ENCODE measurements around the gene ARHGAP22. TPM values are rescaled to one million over a fixed set of nuclear protein-coding genes. Genes with fewer than 3 reads are reported as not detected.

Gene ARHGAP22
- total RNA-seq, 1 donor from 2014 or later, result 5.2 TPM

DNA sequence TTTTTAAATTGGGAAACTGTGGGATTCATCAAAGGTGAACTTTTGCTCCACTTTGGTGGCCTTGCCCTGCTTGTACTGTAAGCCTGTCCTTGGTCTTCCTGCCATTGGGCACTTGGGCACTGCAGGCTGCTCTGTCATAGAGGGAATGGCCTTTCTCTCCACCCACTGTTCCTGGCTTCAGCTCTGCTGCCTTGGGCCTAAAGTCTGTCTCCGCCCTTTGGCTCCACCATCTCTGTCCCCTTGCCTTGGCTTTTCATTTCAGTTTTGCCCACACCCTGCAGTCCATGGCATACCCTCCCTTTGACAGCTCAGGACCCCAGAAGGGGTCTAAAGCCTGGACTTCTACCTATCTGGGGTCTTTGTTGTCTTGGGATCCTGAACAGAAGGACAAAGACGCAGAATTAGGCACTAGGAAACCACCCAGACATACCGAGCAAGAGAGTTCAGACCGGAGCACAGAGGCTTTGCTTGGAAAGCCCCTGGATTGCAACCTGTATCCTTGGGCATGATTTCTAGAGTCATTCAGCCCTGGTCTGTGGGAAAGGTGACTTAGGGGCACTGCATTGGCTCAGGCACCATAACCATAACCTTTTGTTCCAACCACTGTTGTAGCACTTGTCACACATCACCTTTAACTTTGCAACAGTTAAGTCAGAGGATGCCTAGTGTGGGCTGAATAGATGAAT lies 5.2 kb upstream of the ARHGAP22 start:
- intact Hi-C loops (cut with DNase I), result loop anchor here (10.0 kb wide), 1 partner anchor 45 kb away; no protein-coding TSS in a partner anchor
- DNase-seq (no peak), ATAC-seq (ENCODE audit: poor library complexity) (no peak)

DNA sequence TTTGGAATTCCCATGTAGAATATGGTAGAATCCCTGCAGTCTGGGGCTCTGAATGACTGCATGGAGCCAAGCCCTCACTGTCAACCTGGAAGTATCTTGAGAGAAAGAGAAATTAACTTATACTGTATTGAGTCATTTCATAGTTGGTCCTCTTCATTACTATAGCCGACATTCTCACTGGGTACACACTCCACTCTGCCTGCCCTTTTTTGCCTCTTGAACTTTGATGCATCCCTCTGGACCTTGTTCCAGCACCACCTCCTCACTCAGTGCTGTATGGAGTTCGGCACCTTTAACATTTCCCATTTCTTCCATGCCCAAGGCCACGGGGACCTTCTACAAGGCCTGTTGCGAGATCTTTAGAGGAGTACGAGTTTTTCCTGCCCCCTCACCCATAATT lies 4.6 kb upstream of the ARHGAP22 start:
- no peak for DNase-seq
- ATAC-seq (ENCODE audit: poor library complexity), result no peak
- intact Hi-C loops (cut with DNase I), result loop anchor here (10.0 kb wide), 1 partner anchor 45 kb away; no protein-coding TSS in a partner anchor

DNA sequence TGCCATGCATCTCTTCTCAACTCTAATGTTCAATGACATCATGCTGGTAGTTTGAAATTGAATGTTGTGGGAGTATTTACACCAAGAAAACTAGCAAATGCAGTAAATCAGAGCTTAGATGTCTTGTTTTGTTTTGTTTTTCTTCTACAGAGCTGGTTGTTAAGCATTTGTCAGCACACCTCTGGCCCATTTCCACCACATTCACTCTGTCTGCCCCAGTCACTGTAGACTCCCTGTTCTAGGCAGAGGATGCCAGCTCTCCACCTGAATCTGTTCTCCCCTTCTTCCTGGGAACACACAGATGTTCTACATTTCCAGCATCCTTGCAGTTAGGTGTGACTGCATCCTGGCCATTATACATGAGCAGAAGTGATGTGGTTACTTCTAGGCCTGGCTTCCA lies 4.1 kb upstream of the ARHGAP22 start:
- intact Hi-C loops (cut with DNase I), result loop anchor here (10.0 kb wide), 1 partner anchor 46 kb away; no protein-coding TSS in a partner anchor
- ATAC-seq (ENCODE audit: poor library complexity) (no peak), DNase-seq (no peak)

DNA sequence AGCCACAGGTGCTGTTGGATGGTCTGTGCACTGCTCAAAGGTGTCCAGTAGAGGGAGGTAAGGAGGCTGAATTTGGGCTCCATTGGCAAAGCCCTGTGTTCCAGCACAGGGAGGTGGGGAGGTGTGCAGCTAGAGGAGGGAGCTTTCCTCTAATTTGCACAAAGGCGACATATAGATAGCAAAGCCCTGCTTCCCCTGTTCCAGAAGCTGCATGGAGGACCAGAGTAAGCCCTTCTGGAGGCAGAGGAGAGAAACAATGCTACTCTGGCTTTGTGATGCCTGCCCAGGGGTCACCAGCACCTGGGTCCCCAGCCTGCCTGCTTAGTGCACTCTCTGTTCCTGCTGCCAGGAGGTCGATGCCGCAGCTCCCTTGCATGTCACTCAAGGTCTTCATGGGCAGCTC lies 3.4 kb upstream of the ARHGAP22 start:
- intact Hi-C loops (cut with DNase I), result loop anchor here (10.0 kb wide), 1 partner anchor 47 kb away; no protein-coding TSS in a partner anchor

DNA sequence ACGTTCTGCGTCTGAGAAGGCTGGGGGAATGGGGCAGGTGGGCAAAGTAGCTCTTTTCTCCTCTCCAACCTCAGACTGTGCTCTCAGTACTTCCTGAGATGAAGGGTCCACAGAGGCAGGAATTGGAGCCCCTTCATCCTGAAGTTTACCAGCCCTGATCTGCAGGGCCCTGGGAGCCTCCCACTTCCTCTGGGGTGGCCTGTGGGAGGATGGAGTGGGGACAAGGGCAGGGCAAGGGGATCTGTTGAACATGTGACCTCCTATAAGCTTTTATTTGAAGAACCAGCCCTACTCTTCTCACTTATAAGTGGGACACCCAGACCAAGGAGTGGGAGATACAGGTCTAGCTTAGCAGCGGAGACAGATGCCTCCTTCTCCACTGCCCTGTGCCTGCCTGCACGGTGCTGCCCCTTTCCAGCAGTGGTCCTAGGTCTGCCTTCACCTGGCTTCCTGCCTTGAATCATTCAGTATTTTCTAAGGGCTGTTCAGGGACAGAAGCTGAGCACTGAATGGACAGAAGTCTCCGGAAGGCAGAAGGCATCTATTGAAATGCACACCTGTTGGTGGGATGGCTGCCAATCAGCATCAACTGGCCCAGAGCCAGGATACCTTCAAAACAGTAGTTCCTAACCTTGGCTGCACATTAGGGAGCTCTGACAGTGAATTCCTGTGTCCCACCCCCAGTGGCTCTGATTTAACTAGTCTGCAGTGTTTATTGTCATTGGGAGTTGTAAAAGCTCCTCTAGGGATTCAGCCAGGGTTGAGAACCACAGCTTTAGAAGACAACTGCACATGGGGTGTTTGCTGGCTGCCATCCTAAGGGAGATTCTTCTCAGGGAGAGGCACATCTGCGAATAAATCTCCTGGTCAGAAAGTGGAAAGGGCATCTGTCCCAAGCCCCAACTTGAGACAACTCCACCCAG lies 2.7 kb upstream of the ARHGAP22 start:
- DNase-seq (no peak), ATAC-seq (ENCODE audit: poor library complexity) (no peak)
- intact Hi-C loops (cut with DNase I), result loop anchor here (10.0 kb wide), 1 partner anchor 47 kb away; no protein-coding TSS in a partner anchor

More for the DNA sequence above, 3.4 kb upstream of the ARHGAP22 start:
- ATAC-seq (ENCODE audit: poor library complexity) (peak; percentile 48), DNase-seq (no peak)

DNA sequence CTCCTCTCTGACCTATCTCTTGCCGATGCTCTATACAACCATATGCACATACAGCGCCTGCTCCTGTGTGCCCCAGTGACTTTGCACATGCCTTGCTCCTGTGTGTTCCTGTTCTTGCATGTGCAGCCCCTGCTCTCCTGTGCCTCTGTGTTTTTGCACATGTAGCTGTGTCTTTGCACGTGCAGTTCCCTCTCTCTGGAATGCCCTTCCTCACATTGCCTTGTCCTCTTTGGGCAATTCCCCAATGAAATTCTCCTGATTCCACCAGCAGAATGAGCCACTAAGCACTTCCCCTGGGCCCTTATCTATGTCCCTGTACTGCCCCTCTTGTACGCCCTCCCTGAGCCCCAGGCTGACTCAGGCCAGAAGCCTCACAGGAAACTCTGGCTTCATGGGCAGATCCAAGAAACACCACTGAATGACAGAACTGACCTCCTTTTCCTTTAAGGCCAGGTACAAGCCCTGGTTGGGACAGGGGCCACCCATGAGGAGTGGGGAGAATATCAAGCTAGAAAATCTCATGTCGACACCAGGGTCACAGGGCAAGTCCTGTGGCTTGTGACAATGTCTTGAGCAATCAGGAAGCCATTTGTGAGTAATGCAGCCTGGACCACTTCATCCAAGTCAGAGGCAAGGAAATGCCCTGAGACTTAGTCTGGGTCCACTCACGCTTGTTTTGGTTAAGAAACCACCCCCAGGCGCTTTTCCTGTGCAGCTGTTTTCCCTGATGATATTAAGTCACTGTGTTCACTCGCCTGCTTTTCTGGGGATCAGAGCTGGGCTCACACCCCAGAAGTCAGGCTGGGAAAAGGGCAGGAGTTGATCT lies 1.9 kb upstream of the ARHGAP22 start:
- peak; percentile 43 for ATAC-seq (ENCODE audit: poor library complexity)
- no peak for DNase-seq
- intact Hi-C loops (cut with DNase I), result loop anchor here (10.0 kb wide), 1 partner anchor 48 kb away; no protein-coding TSS in a partner anchor

DNA sequence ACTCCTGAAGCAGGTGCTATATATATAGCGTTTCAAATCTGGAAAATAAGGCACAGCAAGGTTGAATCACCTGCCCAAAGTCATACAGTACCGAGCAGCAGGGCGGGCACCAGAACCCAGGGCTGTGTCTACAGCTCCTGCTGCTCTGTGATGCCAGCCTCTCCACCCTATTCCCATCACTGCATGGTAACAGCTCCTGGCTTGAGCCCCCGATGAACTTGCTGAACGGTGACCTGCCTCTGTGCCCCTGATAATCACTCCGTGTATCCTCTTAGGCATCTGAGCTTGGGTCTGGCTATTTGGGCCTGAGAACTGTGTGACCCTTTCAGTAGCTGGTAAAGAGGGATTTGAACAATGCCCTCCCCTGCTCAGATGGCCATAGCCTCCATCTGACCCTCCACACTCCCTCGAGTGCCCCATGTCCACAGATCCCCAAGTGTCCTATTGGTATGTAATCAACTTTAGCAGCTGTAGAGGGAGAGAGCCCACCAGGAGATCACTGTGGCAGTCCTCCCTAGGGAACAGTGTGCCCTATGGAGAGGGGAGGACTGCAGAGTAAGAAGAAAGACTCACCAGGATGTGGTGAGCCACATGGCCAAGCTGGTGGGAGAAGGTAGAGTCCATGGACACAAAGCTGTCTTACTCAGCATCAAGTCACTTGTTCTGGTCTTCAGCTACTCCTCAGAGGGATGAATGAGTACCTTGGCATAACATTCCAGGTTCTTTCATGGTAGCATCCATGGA lies 1.1 kb upstream of the ARHGAP22 start:
- DNase-seq, result no peak
- intact Hi-C loops (cut with DNase I), result loop anchor here (10.0 kb wide), 1 partner anchor 49 kb away; no protein-coding TSS in a partner anchor

DNA sequence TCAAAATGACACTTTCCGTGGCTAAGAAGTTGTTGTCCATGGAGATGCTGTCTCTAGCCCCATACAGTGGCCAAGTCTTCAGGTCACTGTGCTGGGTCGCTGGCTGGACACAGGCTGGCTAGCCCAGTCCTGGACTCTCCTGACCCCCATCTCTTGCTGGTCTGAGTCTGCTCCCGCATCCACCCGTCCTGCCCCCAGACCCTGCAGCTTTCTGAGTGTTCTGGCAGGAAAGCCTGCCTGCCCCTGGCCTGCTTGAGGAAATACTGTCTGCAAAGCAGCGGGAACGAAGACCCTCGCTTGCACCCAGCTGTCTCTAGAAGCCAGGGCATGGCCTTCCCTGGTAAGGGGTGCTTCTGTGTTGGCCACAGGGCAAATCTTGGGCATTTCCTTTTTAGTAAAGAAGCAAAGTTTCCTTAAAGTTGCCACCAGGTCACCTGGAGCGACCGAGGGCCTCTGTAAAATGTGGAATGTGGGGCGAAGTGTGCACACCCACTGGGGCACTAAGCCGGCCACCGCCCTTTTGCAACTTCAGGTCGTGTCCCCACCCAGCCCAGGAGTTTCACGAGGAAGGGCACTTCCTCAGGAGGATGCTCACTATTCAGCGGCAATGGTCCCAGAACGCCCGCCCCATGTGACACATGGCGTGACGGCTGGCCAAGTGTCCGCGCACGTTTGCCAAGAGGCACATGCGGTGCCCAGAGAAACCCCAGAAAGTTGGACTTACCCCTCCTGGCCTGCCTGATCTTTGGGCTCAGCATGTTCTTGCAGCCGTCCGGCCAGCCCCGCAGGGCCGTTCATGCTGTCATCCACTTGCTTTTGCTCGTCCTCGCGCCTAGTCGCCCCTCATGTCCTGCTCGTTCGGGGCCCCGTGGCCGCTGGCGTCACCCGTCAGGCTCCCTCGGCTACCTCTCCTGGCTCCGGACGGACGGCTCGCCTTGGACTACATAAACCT lies 558 bp downstream of the ARHGAP22 start:
- DNase-seq, result peak; percentile 70
- peak; percentile 50 for ATAC-seq (ENCODE audit: poor library complexity)
- intact Hi-C loops (cut with DNase I), result loop anchor here (10.0 kb wide), 1 partner anchor 50 kb away; no protein-coding TSS in a partner anchor

More for the DNA sequence above, 1.1 kb upstream of the ARHGAP22 start:
- no peak for ATAC-seq (ENCODE audit: poor library complexity)

DNA sequence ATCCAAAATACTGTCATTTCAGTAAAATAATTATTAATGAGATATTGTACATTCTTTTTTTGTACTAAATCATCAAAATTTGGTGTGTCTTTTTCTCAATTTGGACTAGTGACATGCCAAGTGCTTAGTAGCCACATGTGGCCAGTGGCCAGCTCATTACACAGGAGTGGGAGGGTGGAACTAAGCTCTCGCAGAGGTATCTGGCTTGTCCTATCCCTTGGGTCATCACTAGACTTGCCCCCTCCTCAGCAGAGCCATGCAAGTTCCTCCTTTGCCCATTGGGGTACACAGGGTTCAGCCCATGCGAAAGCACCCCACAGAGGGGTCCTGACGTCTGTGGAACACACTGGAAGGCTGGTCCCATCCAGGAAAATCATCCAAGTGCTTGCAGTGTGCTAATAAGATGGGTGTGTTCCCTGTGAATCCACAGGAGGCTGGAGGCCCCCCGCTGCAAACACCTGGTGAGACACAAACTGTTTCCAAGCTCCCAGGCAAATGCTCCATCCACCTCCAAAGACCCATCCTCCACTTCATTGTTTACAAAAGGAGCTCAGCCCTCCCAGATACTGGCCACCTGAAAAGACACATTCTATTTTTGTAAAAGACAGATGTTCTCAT lies 1.3 kb downstream of the ARHGAP22 start:
- DNase-seq (no peak), ATAC-seq (ENCODE audit: poor library complexity) (no peak)
- intact Hi-C loops (cut with DNase I), result loop anchor here (10.0 kb wide), 1 partner anchor 51 kb away; no protein-coding TSS in a partner anchor

DNA sequence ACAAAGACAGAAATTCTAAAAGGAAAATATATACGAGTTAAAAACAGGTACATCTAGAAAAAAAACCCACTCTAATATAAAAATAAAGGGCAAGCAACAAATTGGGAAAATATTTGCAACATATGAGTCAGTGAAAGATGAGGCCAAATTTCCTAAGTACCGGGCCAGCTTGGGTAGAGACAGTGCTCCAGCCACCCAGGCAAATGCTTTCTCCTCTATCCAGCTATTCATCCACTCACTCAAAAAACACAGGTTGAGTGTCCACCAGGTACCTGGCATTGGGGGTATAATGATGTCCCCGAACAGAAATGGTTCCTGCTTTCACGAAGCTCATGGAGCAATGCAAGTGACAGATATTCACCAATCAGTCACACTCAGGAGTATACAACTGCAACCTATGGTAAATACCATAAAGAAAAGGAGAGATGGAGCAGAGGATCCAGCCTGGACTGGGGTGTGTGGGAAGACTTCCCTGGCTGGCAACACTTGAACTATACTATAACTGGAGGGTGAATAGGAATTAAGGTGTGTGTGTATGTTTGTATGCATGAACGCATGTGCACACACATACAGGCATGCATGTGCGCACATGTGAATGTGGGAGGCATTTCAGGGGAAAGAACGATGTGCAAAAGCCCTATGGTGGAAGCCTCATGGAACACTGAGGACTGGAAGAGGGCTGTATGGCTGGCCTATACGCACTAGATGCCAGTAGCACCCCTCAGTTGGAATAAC lies 2.3 kb downstream of the ARHGAP22 start:
- no peak for ATAC-seq (ENCODE audit: poor library complexity)
- intact Hi-C loops (cut with DNase I), result loop anchor here (10.0 kb wide), 1 partner anchor 52 kb away; no protein-coding TSS in a partner anchor
- DNase-seq, result no peak

DNA sequence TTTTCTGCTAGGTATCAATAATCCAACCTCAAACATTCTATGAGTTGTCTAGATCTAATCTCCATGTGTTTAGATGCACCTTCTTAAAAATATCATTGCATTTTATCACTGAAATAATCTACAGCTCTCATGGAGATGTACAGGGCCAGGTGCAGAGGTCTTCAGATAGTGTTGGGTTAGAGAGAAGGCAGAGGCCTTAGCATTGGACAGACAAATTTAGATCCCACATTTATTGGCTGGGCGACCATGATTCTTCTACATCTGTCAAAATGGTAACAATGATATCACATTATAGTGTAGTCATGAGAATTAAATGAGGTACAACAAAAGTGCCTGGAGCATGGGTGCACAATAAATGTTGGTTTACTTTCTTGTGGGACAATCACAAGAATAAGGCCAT lies 3.1 kb downstream of the ARHGAP22 start:
- ATAC-seq (ENCODE audit: poor library complexity) (no peak), DNase-seq (no peak)
- intact Hi-C loops (cut with DNase I), result loop anchor here (10.0 kb wide), 1 partner anchor 53 kb away; no protein-coding TSS in a partner anchor

DNA sequence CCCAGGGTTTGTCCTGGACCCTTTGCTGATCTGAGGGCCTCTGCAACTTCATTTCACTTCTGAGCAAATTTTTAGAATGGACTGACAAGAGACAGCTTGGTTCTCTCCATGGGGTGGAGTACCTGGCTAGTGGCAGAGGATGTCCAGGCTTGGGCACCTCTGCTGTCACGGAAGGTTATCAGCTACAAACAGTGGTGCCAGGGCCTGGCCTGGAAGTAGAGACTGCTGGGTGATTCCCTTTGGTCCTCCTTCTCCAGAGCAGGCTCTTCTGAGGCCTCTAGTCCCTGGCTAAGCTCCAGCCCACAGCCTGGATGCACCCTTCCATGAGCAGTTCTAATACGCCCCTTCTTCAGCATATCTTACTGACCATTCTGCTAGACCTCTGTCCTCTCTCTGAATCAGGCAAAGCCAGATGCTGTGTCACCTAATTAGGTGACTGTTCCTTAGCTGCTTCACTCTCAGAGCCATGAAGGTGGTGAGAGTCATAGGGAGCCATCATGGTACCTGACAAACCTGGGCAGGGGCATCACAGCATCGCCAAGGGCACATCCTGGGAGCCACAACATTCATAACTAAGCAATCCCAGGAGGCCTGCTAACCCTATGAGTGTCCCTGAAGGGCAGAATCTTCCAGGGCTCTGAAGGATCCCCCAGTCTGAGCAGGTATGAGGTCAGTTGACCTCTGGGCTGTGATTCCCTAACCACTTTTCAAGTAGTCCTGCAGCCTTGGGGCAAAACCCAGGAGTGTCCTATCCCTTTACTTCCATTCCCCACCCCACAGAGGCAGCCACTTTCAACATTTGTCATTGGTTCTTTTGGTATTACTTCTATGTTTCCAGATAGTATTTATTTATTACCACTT lies 4.0 kb downstream of the ARHGAP22 start:
- ATAC-seq (ENCODE audit: poor library complexity) (no peak), DNase-seq (no peak)
- intact Hi-C loops (cut with DNase I), result loop anchor here (10.0 kb wide), 1 partner anchor 54 kb away; no protein-coding TSS in a partner anchor

DNA sequence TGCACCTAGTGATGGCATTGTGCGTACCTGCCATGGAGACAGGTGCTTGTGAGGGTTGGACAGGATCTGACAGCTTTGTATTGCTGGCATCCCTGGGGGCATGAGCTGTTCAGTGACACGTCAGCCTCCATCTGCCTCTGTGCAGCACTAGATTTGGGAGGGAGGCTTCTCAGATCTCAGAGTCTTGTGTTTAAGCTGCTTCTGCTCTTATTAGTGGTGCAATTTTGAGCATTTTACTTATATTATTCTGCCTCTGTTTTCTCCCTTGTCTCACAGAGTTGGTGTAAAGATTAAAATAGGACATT lies 5.1 kb downstream of the ARHGAP22 start:
- no peak for DNase-seq
- no peak for ATAC-seq (ENCODE audit: poor library complexity)
- intact Hi-C loops (cut with DNase I), result loop anchor here (10.0 kb wide), 1 partner anchor 55 kb away; no protein-coding TSS in a partner anchor

DNA sequence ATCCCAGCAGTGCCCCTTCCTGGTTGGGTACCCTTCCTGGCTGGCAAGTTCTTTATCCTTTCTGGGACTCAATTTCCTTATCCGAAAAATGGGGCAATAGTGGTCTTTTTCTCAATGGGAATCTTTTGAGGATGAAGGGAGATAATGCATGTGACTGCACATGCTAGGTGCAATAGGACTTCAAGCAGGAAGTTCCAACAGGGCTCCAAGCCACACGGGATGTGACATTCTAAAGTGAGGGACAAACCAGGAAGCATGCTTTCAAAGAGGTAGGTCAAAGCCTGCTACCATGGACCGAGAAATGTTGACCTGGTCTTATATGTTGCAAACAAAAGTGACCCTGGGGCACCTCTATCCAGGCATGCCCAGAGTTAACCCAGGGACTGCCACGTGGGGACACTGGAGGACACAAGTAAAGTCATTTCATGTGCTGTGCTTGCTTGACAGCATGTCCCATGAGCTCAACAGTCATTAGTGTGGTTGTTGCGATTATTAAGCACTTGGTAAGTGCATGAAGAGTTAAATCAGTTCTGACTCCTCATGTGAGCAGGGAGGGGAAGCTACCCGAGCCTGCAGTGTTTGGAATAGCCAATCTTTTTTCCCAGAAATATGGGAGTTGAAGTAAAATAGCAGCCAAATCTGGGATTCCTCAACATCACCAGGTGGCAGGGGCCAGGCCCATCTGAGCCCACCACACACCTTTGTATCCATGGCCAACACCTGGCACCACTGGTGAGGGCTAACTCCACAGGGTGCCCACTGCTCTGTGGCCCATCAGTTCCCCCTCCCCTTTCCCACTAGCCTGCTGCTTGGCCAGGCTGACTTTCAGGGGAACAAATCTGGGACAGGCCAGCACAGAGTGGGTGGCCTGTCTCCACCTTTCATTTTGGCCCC lies 5.7 kb downstream of the ARHGAP22 start:
- no peak for DNase-seq
- ATAC-seq (ENCODE audit: poor library complexity), result no peak
- intact Hi-C loops (cut with DNase I), result no loop called here

Data from Right ventricle myocardium superior (tissue), 1 donor.